Neural cell (in vitro differentiated cells): Measurements from ENCODE around the gene RABGAP1L. TPM values are rescaled to one million over a fixed set of nuclear protein-coding genes. Genes with fewer than 3 reads are reported as not detected.

Experiments used
- H2AFZ ChIP-seq: fragments of 200-600, 300-800 bp; sonication (generic), shearing (Covaris generic); 2 replicates; pipeline ENCODE4 v1.6.0; 2014; ENCODE audit warnings: low read depth, mild to moderate bottlenecking, antibody characterized with exemption, low read length, moderate library complexity
- H3F3A ChIP-seq: fragments of 200-600 bp; shearing (Covaris generic); 2 replicates; pipeline ENCODE4 v1.6.1; 2016; ENCODE audit warnings: mild to moderate bottlenecking, moderate library complexity, mixed read lengths, antibody characterized with exemption, low read length; ENCODE audit not compliant: insufficient read depth, poor library complexity, severe bottlenecking
- H3K27ac ChIP-seq: fragments of 200-600, 300-800 bp; sonication (generic), shearing (Covaris generic); 2 replicates; pipeline ENCODE4 v1.5.1; 2014; ENCODE audit warnings: mild to moderate bottlenecking, low read length, moderate library complexity
- H3K27me3 ChIP-seq: fragments of 300-800, 200-600 bp; sonication (generic), shearing (Covaris generic); 2 replicates; pipeline ENCODE4 v1.6.0; 2014; ENCODE audit warnings: mild to moderate bottlenecking, low read depth, low read length, moderate library complexity; ENCODE audit not compliant: insufficient read depth
- H3K36me3 ChIP-seq: fragments of 300-800, 200-600 bp; sonication (generic), shearing (Covaris generic); 2 replicates; pipeline ENCODE4 v1.5.1; 2014; ENCODE audit warnings: mild to moderate bottlenecking, antibody characterized with exemption, low read length, moderate library complexity; ENCODE audit not compliant: insufficient read depth
- H3K4me2 ChIP-seq: fragments of 300-800, 200-600 bp; sonication (generic), shearing (Covaris generic); 2 replicates; pipeline ENCODE4 v1.6.0; 2014; ENCODE audit warnings: mild to moderate bottlenecking, low read length
- H3K4me3 ChIP-seq: fragments of 300-800, 200-600 bp; sonication (generic), shearing (Covaris generic); 2 replicates; pipeline ENCODE4 v1.5.1; 2014; ENCODE audit warnings: mild to moderate bottlenecking, low read length, moderate library complexity
- H3K79me2 ChIP-seq: fragments of 200-600 bp; shearing (Covaris generic); replicated peaks from 2 replicates; pipeline ENCODE4 v1.6.0; 2014; ENCODE audit warnings: mild to moderate bottlenecking, low read length, moderate library complexity; ENCODE audit not compliant: insufficient read depth
- H3K9ac ChIP-seq: fragments of 300-800, 200-600 bp; sonication (generic), shearing (Covaris generic); 2 replicates; pipeline ENCODE4 v1.6.1; 2016; ENCODE audit warnings: mild to moderate bottlenecking, low read length, mixed read lengths
- H3K9me2 ChIP-seq: fragments of 200-600 bp; shearing (Covaris generic); 2 replicates; pipeline ENCODE4 v1.6.1; 2016; ENCODE audit warnings: mild to moderate bottlenecking, low read length, mixed read lengths; ENCODE audit not compliant: insufficient read depth
- H3K9me3 ChIP-seq: fragments of 200-600, 300-800 bp; sonication (generic), shearing (Covaris generic); 2 replicates; pipeline ENCODE4 v1.6.1; 2016; ENCODE audit warnings: mild to moderate bottlenecking, mixed run types, low read length, moderate library complexity, mixed read lengths
- H4K20me1 ChIP-seq: fragments of 200-600 bp; shearing (Covaris generic); 2 replicates; pipeline ENCODE4 v1.6.1; 2016; ENCODE audit warnings: mild to moderate bottlenecking, mixed run types; ENCODE audit not compliant: insufficient read depth
- EP300 ChIP-seq: fragments of 450-650 bp; conservative IDR thresholded peaks from 2 replicates; pipeline ENCODE4 v1.6.1; 2014; ENCODE audit warnings: antibody characterized with exemption, mild to moderate bottlenecking, moderate library complexity; ENCODE audit not compliant: poor library complexity, severe bottlenecking
- EZH2 ChIP-seq: fragments of 200-600, 300-800 bp; shearing (Covaris generic), sonication (generic); IDR thresholded peaks from 2 replicates; pipeline ENCODE4 v1.6.1; 2014; ENCODE audit warnings: antibody characterized with exemption, low read length, borderline replicate concordance, mild to moderate bottlenecking; ENCODE audit not compliant: insufficient read depth, poor library complexity, severe bottlenecking
- MXI1 ChIP-seq: fragments of 450-650 bp; conservative IDR thresholded peaks from 2 replicates; pipeline ENCODE4 v1.6.1; 2014; ENCODE audit warnings: antibody characterized with exemption, mild to moderate bottlenecking; ENCODE audit not compliant: poor library complexity, severe bottlenecking
- POLR2AphosphoS5 ChIP-seq: IDR thresholded peaks from 2 replicates; pipeline ENCODE4 v1.6.1; 2012
- RAD21 ChIP-seq: fragments of 450-650 bp; conservative IDR thresholded peaks from 2 replicates; pipeline ENCODE4 v1.6.1; 2014; ENCODE audit warnings: antibody characterized with exemption, mild to moderate bottlenecking, moderate library complexity
- SMC3 ChIP-seq: fragments of 450-650 bp; conservative IDR thresholded peaks from 2 replicates; pipeline ENCODE4 v1.6.1; 2014; ENCODE audit warnings: antibody characterized with exemption, mild to moderate bottlenecking, moderate library complexity; ENCODE audit not compliant: poor library complexity
- TAF1 ChIP-seq: IDR thresholded peaks from 2 replicates; pipeline ENCODE4 v1.6.1; 2012; ENCODE audit warnings: low read depth
- polyA plus RNA-seq: library from polyadenylated mRNA; depleted of rRNA; stranded (reverse); fragments of >200 nt; gene quantifications from 2 replicates; pipeline ENCODE4 v1.2.3, GENCODE V29; 2014
- TF ChIP-seq, protein P1 (sequence below): IDR thresholded peaks from 2 replicates; pipeline ENCODE4 v1.6.1; 2012; ENCODE audit warnings: borderline replicate concordance
- TF ChIP-seq, protein P2 (sequence below): fragments of 450-650 bp; IDR thresholded peaks from 2 replicates; pipeline ENCODE4 v1.5.1; 2014; ENCODE audit warnings: antibody characterized with exemption, mild to moderate bottlenecking, moderate library complexity; ENCODE audit not compliant: poor library complexity, severe bottlenecking

The RABGAP1L gene
- polyA plus RNA-seq, 1 donor from 2014 or later, result 32.2 TPM

DNA sequence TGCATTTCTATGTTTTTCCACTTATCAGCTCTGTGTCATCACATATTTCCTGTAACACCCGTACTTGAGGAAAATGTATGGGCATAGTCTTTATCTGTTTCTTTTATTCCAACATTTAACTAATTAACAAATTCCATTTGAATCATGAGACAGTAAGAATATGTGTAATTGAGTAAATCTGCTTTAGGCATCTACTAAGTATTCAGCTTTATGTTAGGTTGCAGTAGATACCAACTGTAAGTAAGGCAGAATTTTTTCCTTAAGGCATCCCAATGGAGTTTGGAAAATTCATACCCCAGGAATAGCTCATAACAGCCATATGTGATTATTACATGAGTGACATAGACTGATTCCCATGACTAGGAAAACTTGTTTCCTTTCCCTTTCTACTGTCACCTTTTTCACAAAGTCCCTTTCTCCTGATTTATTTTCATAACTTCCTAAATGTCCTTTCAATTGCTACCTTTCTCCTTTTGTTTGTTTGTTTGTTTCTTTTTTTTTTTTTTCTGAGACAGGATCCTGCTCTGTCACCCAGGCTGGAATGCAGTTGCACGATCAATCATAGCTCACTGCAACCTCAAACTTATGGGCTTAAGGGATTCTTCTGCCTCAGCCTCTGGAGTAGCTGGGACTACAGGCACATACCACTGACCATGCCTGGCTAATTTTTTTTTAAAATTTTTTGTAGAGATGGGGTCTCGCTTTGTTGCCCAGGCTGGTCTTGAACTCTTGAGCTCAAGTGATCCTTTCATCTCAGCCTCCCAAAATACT is 780.6 kb downstream of the RABGAP1L start:
- no peaks in the 10 kb centered on the region for H3K27me3 ChIP-seq
- H3K4me3 ChIP-seq, result no peak overlapping the region
- H3F3A ChIP-seq, result no peaks in the 10 kb centered on the region
- TF ChIP-seq, protein P1, sequence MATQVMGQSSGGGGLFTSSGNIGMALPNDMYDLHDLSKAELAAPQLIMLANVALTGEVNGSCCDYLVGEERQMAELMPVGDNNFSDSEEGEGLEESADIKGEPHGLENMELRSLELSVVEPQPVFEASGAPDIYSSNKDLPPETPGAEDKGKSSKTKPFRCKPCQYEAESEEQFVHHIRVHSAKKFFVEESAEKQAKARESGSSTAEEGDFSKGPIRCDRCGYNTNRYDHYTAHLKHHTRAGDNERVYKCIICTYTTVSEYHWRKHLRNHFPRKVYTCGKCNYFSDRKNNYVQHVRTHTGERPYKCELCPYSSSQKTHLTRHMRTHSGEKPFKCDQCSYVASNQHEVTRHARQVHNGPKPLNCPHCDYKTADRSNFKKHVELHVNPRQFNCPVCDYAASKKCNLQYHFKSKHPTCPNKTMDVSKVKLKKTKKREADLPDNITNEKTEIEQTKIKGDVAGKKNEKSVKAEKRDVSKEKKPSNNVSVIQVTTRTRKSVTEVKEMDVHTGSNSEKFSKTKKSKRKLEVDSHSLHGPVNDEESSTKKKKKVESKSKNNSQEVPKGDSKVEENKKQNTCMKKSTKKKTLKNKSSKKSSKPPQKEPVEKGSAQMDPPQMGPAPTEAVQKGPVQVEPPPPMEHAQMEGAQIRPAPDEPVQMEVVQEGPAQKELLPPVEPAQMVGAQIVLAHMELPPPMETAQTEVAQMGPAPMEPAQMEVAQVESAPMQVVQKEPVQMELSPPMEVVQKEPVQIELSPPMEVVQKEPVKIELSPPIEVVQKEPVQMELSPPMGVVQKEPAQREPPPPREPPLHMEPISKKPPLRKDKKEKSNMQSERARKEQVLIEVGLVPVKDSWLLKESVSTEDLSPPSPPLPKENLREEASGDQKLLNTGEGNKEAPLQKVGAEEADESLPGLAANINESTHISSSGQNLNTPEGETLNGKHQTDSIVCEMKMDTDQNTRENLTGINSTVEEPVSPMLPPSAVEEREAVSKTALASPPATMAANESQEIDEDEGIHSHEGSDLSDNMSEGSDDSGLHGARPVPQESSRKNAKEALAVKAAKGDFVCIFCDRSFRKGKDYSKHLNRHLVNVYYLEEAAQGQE, result no peak
- TF ChIP-seq, protein P2, sequence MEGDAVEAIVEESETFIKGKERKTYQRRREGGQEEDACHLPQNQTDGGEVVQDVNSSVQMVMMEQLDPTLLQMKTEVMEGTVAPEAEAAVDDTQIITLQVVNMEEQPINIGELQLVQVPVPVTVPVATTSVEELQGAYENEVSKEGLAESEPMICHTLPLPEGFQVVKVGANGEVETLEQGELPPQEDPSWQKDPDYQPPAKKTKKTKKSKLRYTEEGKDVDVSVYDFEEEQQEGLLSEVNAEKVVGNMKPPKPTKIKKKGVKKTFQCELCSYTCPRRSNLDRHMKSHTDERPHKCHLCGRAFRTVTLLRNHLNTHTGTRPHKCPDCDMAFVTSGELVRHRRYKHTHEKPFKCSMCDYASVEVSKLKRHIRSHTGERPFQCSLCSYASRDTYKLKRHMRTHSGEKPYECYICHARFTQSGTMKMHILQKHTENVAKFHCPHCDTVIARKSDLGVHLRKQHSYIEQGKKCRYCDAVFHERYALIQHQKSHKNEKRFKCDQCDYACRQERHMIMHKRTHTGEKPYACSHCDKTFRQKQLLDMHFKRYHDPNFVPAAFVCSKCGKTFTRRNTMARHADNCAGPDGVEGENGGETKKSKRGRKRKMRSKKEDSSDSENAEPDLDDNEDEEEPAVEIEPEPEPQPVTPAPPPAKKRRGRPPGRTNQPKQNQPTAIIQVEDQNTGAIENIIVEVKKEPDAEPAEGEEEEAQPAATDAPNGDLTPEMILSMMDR, result no peak
- no peak for TF ChIP-seq SMC3
- no peak for TF ChIP-seq TAF1
- no peak for TF ChIP-seq EZH2
- TF ChIP-seq EP300, result no peak
- TF ChIP-seq RAD21, result no peak
- TF ChIP-seq POLR2AphosphoS5, result no peak
- TF ChIP-seq MXI1, result no peak
- H3K79me2 ChIP-seq, result no peaks in the 10 kb centered on the region
- no peak overlapping the region for H3K27ac ChIP-seq
- H3K9me3 ChIP-seq, result no peaks in the 10 kb centered on the region
- H2AFZ ChIP-seq, result no peak overlapping the region
- H3K36me3 ChIP-seq, result no peaks in the 10 kb centered on the region
- no peaks in the 10 kb centered on the region for H4K20me1 ChIP-seq
- H3K9me2 ChIP-seq, result no peaks in the 10 kb centered on the region
- H3K4me2 ChIP-seq, result no peak overlapping the region
- H3K9ac ChIP-seq, result no peak overlapping the region

DNA sequence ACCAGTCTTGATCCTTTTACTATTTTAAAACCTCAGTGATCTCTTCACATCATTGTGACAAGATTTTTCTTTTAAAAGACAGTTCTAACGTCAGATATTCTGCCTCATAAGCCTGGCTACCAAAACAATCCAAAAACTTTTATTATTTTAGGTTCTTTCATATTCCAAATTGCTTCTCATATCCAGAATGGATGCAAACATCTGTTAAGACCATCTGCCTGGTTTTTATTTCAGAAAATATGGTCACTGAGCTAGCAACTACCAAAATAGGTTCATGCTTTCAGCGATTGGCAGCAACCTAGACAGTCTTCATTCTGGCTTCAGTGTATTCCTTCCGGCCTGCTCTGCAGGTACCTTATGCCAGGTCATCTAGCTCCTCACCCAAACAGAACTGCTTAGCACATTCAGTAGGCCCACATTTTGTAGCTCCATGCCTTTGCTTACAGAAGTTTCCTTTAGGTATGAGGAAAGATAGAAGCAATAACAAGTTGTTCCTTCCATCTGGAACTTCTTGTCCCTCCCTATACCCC is 781.4 kb downstream of the RABGAP1L start:
- Histone ChIP-seq H3F3A (no peaks in the 10 kb centered on the region), H3K36me3 (no peaks in the 10 kb centered on the region), H2AFZ (no peak overlapping the region), H3K27ac (no peak overlapping the region), H3K9me3 (no peaks in the 10 kb centered on the region), H3K9ac (no peak overlapping the region), H3K4me3 (no peak overlapping the region), H4K20me1 (no peaks in the 10 kb centered on the region), H3K4me2 (no peak overlapping the region), H3K79me2 (no peaks in the 10 kb centered on the region), H3K9me2 (no peaks in the 10 kb centered on the region), H3K27me3 (no peaks in the 10 kb centered on the region)
- TF ChIP-seq, protein P1, result no peak
- TF ChIP-seq TAF1 (no peak), SMC3 (no peak), POLR2AphosphoS5 (no peak), EZH2 (no peak), MXI1 (no peak), RAD21 (no peak), EP300 (no peak)
- TF ChIP-seq, protein P2, result no peak
